GM20431 (cell line): ENCODE results near the gene ASAP2.
"Not testable (repeated sequence)": the region's sequence is repeated elsewhere in the genome, so short reads cannot be mapped to it uniquely, and the experiment has no call there.

ENCODE experiments used
- in situ Hi-C: fragments of 300-500 bp; cut with MseI, MboI; formaldehyde crosslinking; loops from one replicate; pipeline ENCODE4 v1.15.0; 2020; ENCODE audit warnings: low sequenced_read_pairs; ENCODE audit not compliant: unreplicated experiment

The ASAP2 gene

GRCh38 chr2:9390151-9390850 is 183.7 kb downstream of the ASAP2 start:
- in situ Hi-C loops = no loop called here

- in situ Hi-C loops = no loop called here
Observed at GRCh38 chr2:9390991-9391390, 184.4 kb downstream of the ASAP2 start.

- in situ Hi-C loops = no loop called here
Observed at GRCh38 chr2:9391961-9392720, 185.5 kb downstream of the ASAP2 start.

GRCh38 chr2:9392898-9393765 is 186.5 kb downstream of the ASAP2 start:
- in situ Hi-C loops = no loop called here

- in situ Hi-C loops = no loop called here
Observed at GRCh38 chr2:9394816-9395215, 188.2 kb downstream of the ASAP2 start.

GRCh38 chr2:9397201-9397600 is 190.6 kb downstream of the ASAP2 start:
- in situ Hi-C loops = no loop called here

GRCh38 chr2:9398251-9398650 is 191.6 kb downstream of the ASAP2 start:
- in situ Hi-C loops = not testable (repeated sequence)

- in situ Hi-C loops = no loop called here
Observed at GRCh38 chr2:9398881-9399780, 192.5 kb downstream of the ASAP2 start.

- in situ Hi-C loops = no loop called here
Observed at GRCh38 chr2:9400268-9401058, 193.9 kb downstream of the ASAP2 start.

- in situ Hi-C loops = no loop called here
Observed at GRCh38 chr2:9401059-9401547, 194.5 kb downstream of the ASAP2 start.

GRCh38 chr2:9401646-9402371 is 195.2 kb downstream of the ASAP2 start:
- in situ Hi-C loops = no loop called here

- in situ Hi-C loops = no loop called here
Observed at GRCh38 chr2:9403924-9404323, 197.3 kb downstream of the ASAP2 start.

- in situ Hi-C loops = no loop called here
Observed at GRCh38 chr2:9404451-9404850, 197.8 kb downstream of the ASAP2 start.

GRCh38 chr2:9405636-9406035 is 199.0 kb downstream of the ASAP2 start:
- in situ Hi-C loops = no loop called here

GRCh38 chr2:9406529-9407362 is 200.1 kb downstream of the ASAP2 start:
- in situ Hi-C loops = no loop called here

GRCh38 chr2:9407363-9407811 is 200.8 kb downstream of the ASAP2 start:
- in situ Hi-C loops = no loop called here

GRCh38 chr2:9408641-9409151 is 202.1 kb downstream of the ASAP2 start:
- in situ Hi-C loops = no loop called here
